Calu3 (cell line): ENCODE results near the gene CCDC116. TPM values are rescaled to one million over a fixed set of nuclear protein-coding genes. Genes with fewer than 3 reads are reported as not detected.
A peak's percentile ranks its signal among the peaks of the same experiment; 100 is the strongest.

ENCODE experiments used
- BruUV-seq: library from RNA; stranded (reverse); fragments of 400-500 nt; replicated peaks from 2 replicates; lab custom pipeline; 2021; lab: Mats Ljungman, UMichigan
- CTCF ChIA-PET: fragments of 300-600 bp; sonication (Branson Sonifier 250); formaldehyde crosslinking; loops from one replicate; lab custom pipeline; 2022; ENCODE audit warnings: antibody characterized with exemption; lab: Charles Lee
- DNase-seq: peaks from one replicate; pipeline ENCODE4 v3.0.0; 2022
- H3K27ac Mint-ChIP-seq: one replicate; pipeline ENCODE4 v1.8.0; 2022; ENCODE audit warnings: mixed read lengths; ENCODE audit not compliant: unreplicated experiment
- H3K27me3 Mint-ChIP-seq: one replicate; pipeline ENCODE4 v1.8.0; 2022; ENCODE audit warnings: mixed read lengths; ENCODE audit not compliant: unreplicated experiment
- H3K36me3 Mint-ChIP-seq: one replicate; pipeline ENCODE4 v1.8.0; 2022; ENCODE audit warnings: mild to moderate bottlenecking, moderate library complexity, mixed read lengths; ENCODE audit not compliant: insufficient read depth, unreplicated experiment
- H3K4me1 Mint-ChIP-seq: one replicate; pipeline ENCODE4 v1.8.0; 2022; ENCODE audit warnings: mild to moderate bottlenecking, low read depth, mixed read lengths; ENCODE audit not compliant: unreplicated experiment
- H3K4me3 Mint-ChIP-seq: one replicate; pipeline ENCODE4 v1.8.0; 2022; ENCODE audit warnings: mild to moderate bottlenecking, low read depth, moderate library complexity, mixed read lengths; ENCODE audit not compliant: unreplicated experiment
- H3K9me3 Mint-ChIP-seq: one replicate; pipeline ENCODE4 v1.8.0; 2022; ENCODE audit warnings: low read depth, mixed read lengths; ENCODE audit not compliant: unreplicated experiment
- intact Hi-C: fragments of 100-400 bp; cut with micrococcal nuclease; formaldehyde crosslinking; loops from one replicate; pipeline ENCODE4 v1.10.0; 2022; ENCODE audit not compliant: unreplicated experiment
- total RNA-seq: library from RNA; stranded (reverse); gene quantifications from 2 replicates; pipeline ENCODE4 v1.2.3, GENCODE V29; 2022
- TF ChIP-seq, protein P1 (sequence below): fragments of 200-600 bp; IDR thresholded peaks from one replicate; pipeline ENCODE4 v1.8.0; 2022; ENCODE audit warnings: antibody characterized with exemption; ENCODE audit not compliant: unreplicated experiment

Gene CCDC116
- total RNA-seq, 1 experiment from 2014 or later = not detected

DNA sequence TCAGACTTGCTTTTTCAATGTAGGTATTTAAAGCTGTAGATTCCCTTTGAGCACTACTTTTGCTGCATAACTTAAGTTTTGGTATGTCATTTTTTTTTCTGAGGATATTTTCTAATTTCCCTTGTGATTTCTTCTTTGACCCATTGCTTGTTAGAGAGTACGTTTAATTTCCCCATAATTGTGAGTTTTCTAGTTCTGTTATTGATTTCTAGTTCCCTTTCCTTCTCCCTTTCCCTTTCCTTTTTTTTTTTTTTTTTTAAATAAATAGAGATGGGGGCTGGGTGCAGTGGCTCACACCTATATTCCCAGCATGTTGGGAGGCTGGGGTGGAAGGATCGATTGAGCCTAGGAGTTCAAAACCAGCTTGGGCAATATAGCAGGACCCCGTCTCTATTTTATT is 34.3 kb upstream of the CCDC116 start:
- H3K27ac Mint-ChIP-seq = no peak overlapping the region
- TF ChIP-seq, protein P1, sequence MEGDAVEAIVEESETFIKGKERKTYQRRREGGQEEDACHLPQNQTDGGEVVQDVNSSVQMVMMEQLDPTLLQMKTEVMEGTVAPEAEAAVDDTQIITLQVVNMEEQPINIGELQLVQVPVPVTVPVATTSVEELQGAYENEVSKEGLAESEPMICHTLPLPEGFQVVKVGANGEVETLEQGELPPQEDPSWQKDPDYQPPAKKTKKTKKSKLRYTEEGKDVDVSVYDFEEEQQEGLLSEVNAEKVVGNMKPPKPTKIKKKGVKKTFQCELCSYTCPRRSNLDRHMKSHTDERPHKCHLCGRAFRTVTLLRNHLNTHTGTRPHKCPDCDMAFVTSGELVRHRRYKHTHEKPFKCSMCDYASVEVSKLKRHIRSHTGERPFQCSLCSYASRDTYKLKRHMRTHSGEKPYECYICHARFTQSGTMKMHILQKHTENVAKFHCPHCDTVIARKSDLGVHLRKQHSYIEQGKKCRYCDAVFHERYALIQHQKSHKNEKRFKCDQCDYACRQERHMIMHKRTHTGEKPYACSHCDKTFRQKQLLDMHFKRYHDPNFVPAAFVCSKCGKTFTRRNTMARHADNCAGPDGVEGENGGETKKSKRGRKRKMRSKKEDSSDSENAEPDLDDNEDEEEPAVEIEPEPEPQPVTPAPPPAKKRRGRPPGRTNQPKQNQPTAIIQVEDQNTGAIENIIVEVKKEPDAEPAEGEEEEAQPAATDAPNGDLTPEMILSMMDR = no peak
- CTCF ChIA-PET = no interaction called here
- H3K9me3 Mint-ChIP-seq = no peaks in the 10 kb centered on the region
- no peak for DNase-seq
- peaks cover 21% of the 10 kb centered on the region for H3K4me1 Mint-ChIP-seq
- peaks cover 55% of the 10 kb centered on the region for H3K36me3 Mint-ChIP-seq
- no TSS peak for BruUV-seq
- no peaks in the 10 kb centered on the region for H3K27me3 Mint-ChIP-seq
- intact Hi-C loops = no loop called here
- H3K4me3 Mint-ChIP-seq = no peak overlapping the region

DNA sequence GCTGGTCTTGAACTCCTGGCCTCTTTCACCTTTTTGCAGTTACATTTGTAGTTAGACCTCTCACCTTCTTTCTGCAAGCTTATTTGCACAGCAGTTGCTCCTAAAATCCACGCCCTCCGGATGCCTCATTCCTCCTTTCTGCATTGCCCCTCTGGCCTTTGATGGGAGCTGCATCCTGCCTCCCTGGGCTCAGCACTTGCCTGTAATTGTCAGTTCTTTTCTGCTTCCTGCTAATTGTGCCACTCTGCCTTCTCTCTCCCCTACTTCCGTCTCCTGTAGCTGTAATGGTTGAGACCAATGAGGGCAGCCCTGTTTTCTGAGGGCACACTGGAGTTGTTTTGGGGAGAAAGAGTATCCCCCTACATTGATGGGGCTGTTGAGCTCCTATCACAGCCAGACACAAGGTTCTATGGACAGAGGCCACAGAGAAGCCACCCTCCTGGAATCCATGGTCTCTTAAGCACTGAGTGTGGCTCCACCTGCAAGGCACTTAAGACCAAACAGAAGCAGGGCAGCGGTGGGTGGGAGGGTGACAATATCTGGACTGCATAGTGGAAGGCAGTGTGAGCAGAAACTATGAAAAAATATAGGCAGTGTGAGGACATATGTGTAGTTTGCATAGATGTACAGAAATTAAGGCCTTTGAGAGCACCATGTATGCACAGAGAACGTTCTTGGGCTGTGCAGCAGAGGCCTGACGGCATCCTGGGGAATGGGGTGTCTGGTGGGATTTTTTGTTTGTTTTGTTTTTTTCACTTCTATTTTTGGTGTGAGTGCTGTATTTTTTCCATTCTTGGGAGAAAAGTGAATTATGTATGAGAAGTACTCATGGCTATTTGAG is 33.3 kb upstream of the CCDC116 start:
- H3K27me3 Mint-ChIP-seq = no peaks in the 10 kb centered on the region
- H3K36me3 Mint-ChIP-seq = peaks cover 50% of the 10 kb centered on the region
- CTCF ChIA-PET = interaction anchor here (0.7 kb wide), 1 partner anchor 563 kb away, joined by 3 read pairs; no protein-coding TSS in a partner anchor
- TF ChIP-seq, protein P1 = no peak
- no peaks in the 10 kb centered on the region for H3K9me3 Mint-ChIP-seq
- DNase-seq = no peak
- no peak overlapping the region for H3K4me3 Mint-ChIP-seq
- BruUV-seq = no TSS peak
- H3K4me1 Mint-ChIP-seq = peaks cover 11% of the 10 kb centered on the region
- intact Hi-C loops = no loop called here
- H3K27ac Mint-ChIP-seq = peak overlapping the region; percentile 3

DNA sequence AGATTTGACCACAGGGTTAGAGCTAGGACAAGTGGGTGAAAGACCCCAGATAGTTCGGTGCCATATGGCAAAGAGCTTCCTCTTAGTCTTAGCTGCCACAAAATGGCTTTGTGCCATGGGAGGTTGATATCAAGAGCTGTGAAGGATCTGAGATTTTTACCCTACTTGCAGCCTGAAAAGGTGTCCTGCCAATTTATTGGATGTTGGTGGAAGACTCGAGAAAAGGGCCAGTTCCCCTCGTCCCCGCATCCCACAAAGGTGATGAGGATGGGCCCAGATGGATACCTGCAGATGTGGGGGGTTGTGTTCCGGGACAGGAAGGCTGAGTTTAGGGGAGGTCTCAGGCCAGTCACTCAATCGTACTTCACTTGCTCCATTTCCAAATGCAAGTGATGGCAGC is 30.0 kb upstream of the CCDC116 start:
- Mint-ChIP-seq H3K4me3 (no peak overlapping the region), H3K27ac (no peak overlapping the region), H3K27me3 (no peaks in the 10 kb centered on the region), H3K36me3 (peaks cover 43% of the 10 kb centered on the region), H3K9me3 (no peaks in the 10 kb centered on the region), H3K4me1 (peaks cover 8% of the 10 kb centered on the region)
- DNase-seq = no peak
- intact Hi-C loops = no loop called here
- CTCF ChIA-PET = no interaction called here
- BruUV-seq = no TSS peak
- TF ChIP-seq, protein P1 = no peak

DNA sequence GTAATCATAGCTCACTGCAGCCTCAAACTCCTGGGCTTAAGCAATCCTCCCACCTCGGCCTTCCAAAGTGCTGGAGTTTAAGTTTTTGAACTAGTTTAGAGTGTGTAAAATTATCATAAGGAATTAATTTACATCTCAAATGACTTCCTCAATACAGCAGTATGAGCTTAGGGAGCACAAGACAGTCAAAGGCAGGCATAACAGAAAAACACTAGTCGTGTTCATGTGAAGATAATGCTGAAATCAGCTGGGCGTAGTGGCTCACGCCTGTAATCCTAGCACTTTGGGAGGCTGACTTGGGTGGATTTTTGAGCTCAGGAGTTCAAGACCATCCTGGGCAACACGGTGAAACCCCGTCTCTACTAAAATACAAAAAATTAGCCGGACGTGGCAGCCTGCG is 28.6 kb upstream of the CCDC116 start:
- Mint-ChIP-seq H3K27me3 (no peaks in the 10 kb centered on the region), H3K4me1 (peaks cover 5% of the 10 kb centered on the region), H3K27ac (no peak overlapping the region), H3K4me3 (no peak overlapping the region), H3K36me3 (peaks cover 49% of the 10 kb centered on the region), H3K9me3 (no peaks in the 10 kb centered on the region)
- CTCF ChIA-PET = interaction anchor here (0.7 kb wide), 1 partner anchor 87 kb away, joined by 6 read pairs; no protein-coding TSS in a partner anchor
- DNase-seq = no peak
- BruUV-seq = no TSS peak
- TF ChIP-seq, protein P1 = no peak
- intact Hi-C loops = no loop called here
